Spinal cord (tissue), 10 donors: ENCODE measurements around the gene BLNK. TPM values are rescaled to one million over a fixed set of nuclear protein-coding genes. Genes with fewer than 3 reads are reported as not detected.

Experiments
- DNase-seq, 6 donors: peaks; one replicate each; pipeline versions ENCODE4 v3.0.0 to v3.0.0-alpha.2; 2013 to 2015; ENCODE audit warnings: low spot score in 6 of 6, low read depth in 4 of 6
- H3K27ac ChIP-seq: one replicate; pipeline ENCODE4 v1.5.1; 2013; ENCODE audit warnings: low read depth, low read length, control low read depth
- H3K27me3 ChIP-seq: one replicate; pipeline ENCODE4 v1.6.1; 2013; ENCODE audit warnings: low read length; ENCODE audit not compliant: control insufficient read depth, insufficient read depth
- H3K36me3 ChIP-seq: one replicate; pipeline ENCODE4 v1.6.1; 2013; ENCODE audit warnings: low read length; ENCODE audit not compliant: control insufficient read depth, insufficient read depth
- H3K4me1 ChIP-seq: one replicate; pipeline ENCODE4 v1.6.1; 2013; ENCODE audit warnings: low read length; ENCODE audit not compliant: control insufficient read depth, insufficient read depth
- H3K4me3 ChIP-seq: one replicate; pipeline ENCODE4 v1.5.1; 2013; ENCODE audit warnings: low read depth, low read length, control low read depth
- H3K9me3 ChIP-seq: one replicate; pipeline ENCODE4 v1.6.1; 2013; ENCODE audit warnings: low read length; ENCODE audit not compliant: control insufficient read depth, insufficient read depth
- WGBS: methylation state at CpG from one replicate; pipeline ENCODE4 v1.1.5; 2013; ENCODE audit warnings: missing lambda C conversion rate; ENCODE audit not compliant: insufficient coverage; 5-methylcytosine and 5-hydroxymethylcytosine counted together
- polyA plus RNA-seq, 2 donors: library from polyadenylated mRNA; unstranded; fragments of 120-200 nt; gene quantifications; one replicate each; pipeline ENCODE4 v1.2.1, GENCODE V29; 2013; ENCODE audit not compliant: insufficient read length in 2 of 2
- total RNA-seq, 2 donors: library from RNA; depleted of rRNA in 1 of 2; stranded (reverse); fragments of 120-200 nt in 1 of 2; fragments of >200 nt in 1 of 2; gene quantifications; one replicate each; pipeline versions ENCODE4 v1.2.3 to v1.2.4, GENCODE V29; 2013 to 2014
- donor health status: healthy.

BLNK gene
- total and polyA plus RNA-seq, 4 donors = 4.8 to 7.7 (median 5.6) TPM

DNA sequence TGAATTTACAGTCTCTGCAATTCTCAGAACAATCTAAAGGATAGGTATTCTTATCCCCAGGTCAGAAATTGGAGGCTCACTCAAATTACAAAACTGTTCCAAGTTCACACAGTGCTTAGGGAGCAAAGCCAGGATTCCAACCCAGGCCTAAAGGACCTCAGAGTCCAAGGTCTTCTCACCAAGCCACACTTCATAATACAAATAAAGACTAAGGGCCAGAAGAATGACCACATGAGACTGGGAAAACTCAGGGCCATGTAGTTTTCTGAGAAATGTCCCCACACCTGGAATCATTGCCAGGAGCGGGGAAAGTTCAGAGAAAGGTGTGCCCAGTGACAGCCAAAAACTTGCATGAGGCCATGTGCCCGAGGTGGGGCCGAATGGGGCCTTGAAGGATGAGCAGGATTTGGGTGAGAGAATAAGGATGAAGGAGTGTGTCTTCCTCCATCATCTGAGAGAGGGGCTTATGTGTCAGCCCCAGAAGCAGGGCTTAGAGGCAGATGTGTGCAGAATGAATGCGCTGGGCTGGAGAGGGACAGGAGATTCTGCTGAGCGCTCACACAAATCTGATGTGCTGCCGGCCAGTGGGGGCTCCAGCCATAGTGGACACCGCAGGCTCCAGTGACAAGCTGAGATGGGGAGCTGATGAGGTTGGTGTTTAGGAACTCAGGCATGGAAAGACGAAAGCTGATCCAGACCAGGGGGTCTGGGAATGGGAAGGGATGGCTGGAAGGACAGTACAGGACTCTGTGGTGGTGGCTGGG lies 35.9 kb downstream of the BLNK start:
- Histone ChIP-seq H3K4me1 (no peaks in the 10 kb centered on the region), H3K9me3 (no peaks in the 10 kb centered on the region), H3K4me3 (no peak overlapping the region), H3K27me3 (no peaks in the 10 kb centered on the region), H3K27ac (no peak overlapping the region), H3K36me3 (no peaks in the 10 kb centered on the region)
- no peak for DNase-seq
- WGBS = 91% methylated on average over 8 of the region's 8 CpGs

DNA sequence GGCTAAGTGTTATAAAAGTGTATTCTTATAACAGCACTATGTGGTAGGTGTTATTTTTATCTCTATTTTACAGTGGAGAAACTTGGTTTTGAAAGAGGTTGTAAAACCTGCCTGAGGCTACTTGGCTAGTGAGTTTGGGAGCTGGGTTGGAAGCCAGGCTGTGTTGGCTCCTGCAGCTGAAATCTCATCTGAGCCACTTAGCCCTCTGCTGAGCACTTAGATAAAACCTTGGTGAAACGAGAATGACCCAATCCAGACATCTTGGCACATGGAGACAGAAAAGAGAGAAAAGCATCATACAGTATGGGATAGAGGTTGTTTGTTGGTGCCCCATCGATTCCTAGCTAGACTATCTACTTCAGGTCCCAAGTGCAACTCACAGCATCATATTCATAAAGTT lies 37.4 kb downstream of the BLNK start:
- no peak overlapping the region for H3K4me3 ChIP-seq
- H3K9me3 ChIP-seq = no peaks in the 10 kb centered on the region
- no peak overlapping the region for H3K27ac ChIP-seq
- WGBS = 80% methylated on average over 1 of the region's 2 CpGs
- DNase-seq = peak in 1 of 6 donors; percentile 6
- H3K27me3 ChIP-seq = no peaks in the 10 kb centered on the region
- no peaks in the 10 kb centered on the region for H3K36me3 ChIP-seq
- H3K4me1 ChIP-seq = no peaks in the 10 kb centered on the region

DNA sequence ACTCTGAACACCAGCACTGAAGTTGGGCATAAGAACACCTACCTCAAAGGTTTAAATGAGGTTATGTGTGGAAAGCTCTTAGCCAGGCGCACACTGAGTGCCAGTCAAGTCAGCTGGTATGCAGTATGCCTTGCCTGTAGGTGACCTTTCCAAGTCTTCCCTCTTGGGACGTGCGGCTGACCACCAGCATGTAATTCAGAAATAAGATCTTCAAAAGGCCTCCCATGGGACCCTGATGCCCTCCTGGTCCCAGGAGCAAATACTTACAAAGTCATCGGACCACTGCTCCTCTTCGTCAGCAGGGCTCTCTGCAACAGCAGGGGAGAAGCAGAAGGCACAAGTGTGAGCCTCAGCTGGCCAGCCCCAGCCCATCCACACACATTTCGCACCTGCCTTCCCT lies 40.8 kb downstream of the BLNK start:
- Histone ChIP-seq H3K27ac (no peak overlapping the region), H3K9me3 (no peaks in the 10 kb centered on the region), H3K4me1 (no peaks in the 10 kb centered on the region), H3K4me3 (no peak overlapping the region), H3K36me3 (no peaks in the 10 kb centered on the region), H3K27me3 (no peaks in the 10 kb centered on the region)
- DNase-seq = no peak
- WGBS = 94% methylated on average over 5 of the region's 6 CpGs

GRCh38 chr10:96229568-96230030 lies 41.8 kb downstream of the BLNK start:
- no peak overlapping the region for H3K27ac ChIP-seq
- WGBS = 17% methylated on average over 1 of the region's 7 CpGs
- no peaks in the 10 kb centered on the region for H3K9me3 ChIP-seq
- no peaks in the 10 kb centered on the region for H3K27me3 ChIP-seq
- DNase-seq = peak in 5 of 6 donors; percentile 22 to 75 (median 35)
- no peaks in the 10 kb centered on the region for H3K36me3 ChIP-seq
- no peaks in the 10 kb centered on the region for H3K4me1 ChIP-seq
- H3K4me3 ChIP-seq = no peak overlapping the region

GRCh38 chr10:96228408-96228994 lies 42.9 kb downstream of the BLNK start:
- H3K4me3 ChIP-seq = no peak overlapping the region
- WGBS = 92% methylated on average over 2 of the region's 9 CpGs
- H3K27me3 ChIP-seq = no peaks in the 10 kb centered on the region

GRCh38 chr10:96227206-96227605 lies 44.2 kb downstream of the BLNK start:
- no peak for DNase-seq
- Histone ChIP-seq H3K27me3 (no peaks in the 10 kb centered on the region), H3K9me3 (no peaks in the 10 kb centered on the region), H3K36me3 (no peaks in the 10 kb centered on the region), H3K4me3 (no peak overlapping the region), H3K27ac (no peak overlapping the region), H3K4me1 (no peaks in the 10 kb centered on the region)
- 87% methylated on average over 19 of the region's 19 CpGs for WGBS

More at GRCh38 chr10:96228408-96228994, 42.9 kb downstream of the BLNK start:
- H3K9me3 ChIP-seq = no peaks in the 10 kb centered on the region
- no peaks in the 10 kb centered on the region for H3K36me3 ChIP-seq
- no peak overlapping the region for H3K27ac ChIP-seq
- no peak for DNase-seq
- no peaks in the 10 kb centered on the region for H3K4me1 ChIP-seq

DNA sequence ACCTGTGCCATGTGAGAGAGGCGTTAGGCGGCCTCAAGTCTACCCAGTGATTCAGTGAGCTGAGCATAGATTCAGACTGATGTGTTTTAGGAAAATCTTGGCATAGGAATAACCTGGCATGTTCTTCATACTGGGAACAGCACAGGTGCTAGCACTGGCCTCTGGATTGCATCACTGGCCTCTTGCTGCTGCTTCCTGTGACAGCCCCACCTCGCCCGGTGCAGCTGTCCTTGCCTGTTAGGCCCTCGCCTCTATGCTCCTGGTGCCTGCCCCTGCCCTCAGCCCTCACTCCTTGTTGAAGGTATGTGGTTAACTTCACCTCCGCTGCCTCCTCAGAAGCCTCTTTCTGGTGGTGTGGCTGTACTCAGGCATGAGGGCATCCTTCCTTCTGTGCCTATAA lies 46.2 kb downstream of the BLNK start:
- Histone ChIP-seq H3K4me3 (no peak overlapping the region), H3K4me1 (no peaks in the 10 kb centered on the region), H3K27me3 (no peaks in the 10 kb centered on the region), H3K36me3 (no peaks in the 10 kb centered on the region), H3K27ac (no peak overlapping the region), H3K9me3 (no peaks in the 10 kb centered on the region)
- no peak for DNase-seq
- 90% methylated on average over 6 of the region's 6 CpGs for WGBS

DNA sequence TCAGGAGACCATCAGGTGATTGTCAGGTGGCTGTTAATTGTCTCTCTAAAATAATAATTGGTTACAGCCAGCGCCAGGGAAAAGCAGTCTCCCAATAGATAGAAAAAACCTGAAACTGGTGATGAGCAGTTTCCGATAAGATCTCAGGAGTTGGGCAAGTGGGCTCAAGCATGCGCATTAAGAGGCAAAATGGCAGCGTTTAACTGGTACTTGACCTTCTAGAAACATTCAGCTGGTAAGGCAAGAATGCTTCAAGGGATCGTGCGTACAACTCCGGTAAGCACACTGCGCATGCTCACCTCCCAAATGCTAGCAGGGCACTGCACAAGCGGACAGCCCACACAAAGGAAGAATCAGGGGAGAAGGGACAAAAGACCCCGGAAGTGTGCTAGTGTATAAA lies 48.5 kb downstream of the BLNK start:
- DNase-seq = no peak
- 81% methylated on average over 9 of the region's 10 CpGs for WGBS
- no peak overlapping the region for H3K27ac ChIP-seq
- H3K27me3 ChIP-seq = no peaks in the 10 kb centered on the region
- no peaks in the 10 kb centered on the region for H3K36me3 ChIP-seq
- no peaks in the 10 kb centered on the region for H3K9me3 ChIP-seq
- no peak overlapping the region for H3K4me3 ChIP-seq
- no peaks in the 10 kb centered on the region for H3K4me1 ChIP-seq

GRCh38 chr10:96222441-96222840 lies 48.9 kb downstream of the BLNK start:
- WGBS = 100% methylated on average over 1 of the region's 3 CpGs
- no peak overlapping the region for H3K4me3 ChIP-seq
- no peaks in the 10 kb centered on the region for H3K4me1 ChIP-seq
- no peak overlapping the region for H3K27ac ChIP-seq
- no peaks in the 10 kb centered on the region for H3K9me3 ChIP-seq
- H3K36me3 ChIP-seq = no peaks in the 10 kb centered on the region
- DNase-seq = no peak
- no peaks in the 10 kb centered on the region for H3K27me3 ChIP-seq

DNA sequence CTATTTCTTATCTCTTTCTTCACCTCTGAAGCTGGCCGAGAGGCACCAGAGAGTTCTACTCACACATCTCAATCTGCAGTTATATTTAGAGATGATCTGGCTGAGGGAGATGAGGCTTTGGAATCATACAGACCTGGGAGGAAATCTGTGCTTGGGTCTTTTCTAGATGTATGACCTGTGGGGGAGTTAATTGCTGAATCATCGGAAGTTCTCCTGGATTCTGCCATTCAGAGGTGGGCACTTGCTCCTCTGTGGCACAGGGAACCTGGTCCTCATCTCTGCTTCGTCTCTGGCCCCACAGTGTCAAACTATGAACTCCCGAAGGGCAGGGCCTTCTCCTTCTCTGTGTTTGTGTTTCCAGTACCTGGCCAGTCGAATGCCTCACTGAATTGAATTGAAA lies 52.5 kb downstream of the BLNK start:
- no peak overlapping the region for H3K27ac ChIP-seq
- no peaks in the 10 kb centered on the region for H3K4me1 ChIP-seq
- no peaks in the 10 kb centered on the region for H3K27me3 ChIP-seq
- no peaks in the 10 kb centered on the region for H3K9me3 ChIP-seq
- 63% methylated on average over 4 of the region's 5 CpGs for WGBS
- H3K4me3 ChIP-seq = no peak overlapping the region
- DNase-seq = no peak
- H3K36me3 ChIP-seq = no peaks in the 10 kb centered on the region
